NK-92 (cell line): ENCODE data around the gene ADAR.
"Not testable (repeated sequence)": the region's sequence is repeated elsewhere in the genome, so short reads cannot be mapped to it uniquely, and the experiment has no call there.

Experiments used
- DNase-seq: peaks from one replicate; lab custom pipeline; 2025; ENCODE audit not compliant: unreplicated experiment; lab: John Stamatoyannopoulos, UW

The ADAR gene, protein sequence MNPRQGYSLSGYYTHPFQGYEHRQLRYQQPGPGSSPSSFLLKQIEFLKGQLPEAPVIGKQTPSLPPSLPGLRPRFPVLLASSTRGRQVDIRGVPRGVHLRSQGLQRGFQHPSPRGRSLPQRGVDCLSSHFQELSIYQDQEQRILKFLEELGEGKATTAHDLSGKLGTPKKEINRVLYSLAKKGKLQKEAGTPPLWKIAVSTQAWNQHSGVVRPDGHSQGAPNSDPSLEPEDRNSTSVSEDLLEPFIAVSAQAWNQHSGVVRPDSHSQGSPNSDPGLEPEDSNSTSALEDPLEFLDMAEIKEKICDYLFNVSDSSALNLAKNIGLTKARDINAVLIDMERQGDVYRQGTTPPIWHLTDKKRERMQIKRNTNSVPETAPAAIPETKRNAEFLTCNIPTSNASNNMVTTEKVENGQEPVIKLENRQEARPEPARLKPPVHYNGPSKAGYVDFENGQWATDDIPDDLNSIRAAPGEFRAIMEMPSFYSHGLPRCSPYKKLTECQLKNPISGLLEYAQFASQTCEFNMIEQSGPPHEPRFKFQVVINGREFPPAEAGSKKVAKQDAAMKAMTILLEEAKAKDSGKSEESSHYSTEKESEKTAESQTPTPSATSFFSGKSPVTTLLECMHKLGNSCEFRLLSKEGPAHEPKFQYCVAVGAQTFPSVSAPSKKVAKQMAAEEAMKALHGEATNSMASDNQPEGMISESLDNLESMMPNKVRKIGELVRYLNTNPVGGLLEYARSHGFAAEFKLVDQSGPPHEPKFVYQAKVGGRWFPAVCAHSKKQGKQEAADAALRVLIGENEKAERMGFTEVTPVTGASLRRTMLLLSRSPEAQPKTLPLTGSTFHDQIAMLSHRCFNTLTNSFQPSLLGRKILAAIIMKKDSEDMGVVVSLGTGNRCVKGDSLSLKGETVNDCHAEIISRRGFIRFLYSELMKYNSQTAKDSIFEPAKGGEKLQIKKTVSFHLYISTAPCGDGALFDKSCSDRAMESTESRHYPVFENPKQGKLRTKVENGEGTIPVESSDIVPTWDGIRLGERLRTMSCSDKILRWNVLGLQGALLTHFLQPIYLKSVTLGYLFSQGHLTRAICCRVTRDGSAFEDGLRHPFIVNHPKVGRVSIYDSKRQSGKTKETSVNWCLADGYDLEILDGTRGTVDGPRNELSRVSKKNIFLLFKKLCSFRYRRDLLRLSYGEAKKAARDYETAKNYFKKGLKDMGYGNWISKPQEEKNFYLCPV

DNA sequence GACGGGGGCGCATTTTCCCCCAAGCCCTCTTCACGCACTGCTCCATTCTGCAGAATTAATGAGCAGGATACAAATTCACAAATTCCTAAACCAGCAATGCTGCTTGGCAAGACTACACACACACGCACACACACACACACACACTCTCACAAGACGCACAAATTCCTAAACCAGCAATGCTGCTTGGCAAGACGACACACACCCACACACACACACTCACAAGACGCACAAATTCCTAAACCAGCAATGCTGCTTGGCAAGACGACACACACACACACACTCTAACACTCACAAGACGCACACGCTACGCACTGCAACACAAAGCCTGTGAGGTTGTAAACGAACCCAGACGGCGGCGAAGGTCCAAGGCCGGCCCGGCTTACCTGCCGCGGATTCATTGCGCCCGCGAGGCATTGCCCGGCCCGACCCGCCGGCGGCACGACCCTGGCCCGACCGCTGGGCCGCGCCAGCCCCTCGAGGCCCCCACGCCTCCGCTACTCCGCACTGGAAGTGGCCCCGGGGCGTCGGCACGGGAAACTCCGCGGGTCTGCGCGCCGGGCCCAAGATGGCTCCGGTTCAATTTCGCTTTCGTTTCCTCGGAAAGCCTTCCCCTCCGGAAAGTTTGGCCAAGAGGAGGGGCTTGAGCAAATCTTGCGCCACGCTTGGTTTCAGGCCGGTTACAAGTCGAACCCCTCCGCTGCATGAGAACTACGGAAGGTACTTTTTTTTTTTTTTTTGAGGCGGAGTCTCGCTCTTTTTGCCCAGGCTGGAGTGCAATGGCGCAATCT, at the start of gene ADAR:
TSS of gene ADAR (minus strand) at position 578 of the 788 bp plus-strand sequence. CDS start at position 398, 180 bp downstream.
- peak; percentile 29 for DNase-seq

DNA sequence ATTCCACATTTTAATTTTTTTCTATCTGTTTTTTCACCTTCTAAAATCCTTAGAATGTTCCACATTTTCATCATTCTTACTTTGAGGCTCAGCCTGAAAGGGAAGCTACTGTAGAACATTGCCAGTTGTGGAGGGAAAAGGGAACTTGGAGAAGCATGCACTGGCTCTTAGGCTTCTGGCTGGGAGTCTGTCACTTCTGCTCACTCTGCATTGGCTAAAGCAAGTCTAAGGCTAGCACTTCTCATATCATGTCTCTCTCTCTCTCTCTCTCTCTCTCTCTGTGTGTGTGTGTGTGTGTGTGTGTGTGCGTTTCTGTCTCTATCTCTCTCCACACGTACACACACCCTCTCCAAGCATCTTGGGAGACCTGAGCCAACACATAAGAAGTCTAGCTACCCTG, 49.6 kb upstream of the ADAR start:
- no peak for DNase-seq

DNA sequence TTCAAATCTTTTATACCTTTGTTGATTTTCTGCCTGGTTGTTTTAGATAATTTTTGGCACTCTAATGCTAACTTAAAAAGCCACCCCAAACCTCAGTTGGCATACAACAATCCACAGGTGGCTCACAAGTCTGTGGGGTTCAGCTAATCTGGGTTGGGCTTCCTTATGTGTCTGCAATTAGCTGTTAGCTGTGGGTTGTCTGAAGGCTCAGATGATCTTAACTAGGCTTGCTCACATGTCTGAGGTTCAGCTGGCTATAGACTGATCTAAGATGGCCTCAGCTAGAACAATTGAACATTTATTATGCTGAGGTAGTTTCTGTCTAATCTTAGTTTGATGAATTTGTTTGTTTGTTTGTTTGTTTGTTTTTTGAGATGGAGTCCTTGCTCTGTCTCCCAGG, 44.9 kb upstream of the ADAR start:
- no peak for DNase-seq

DNA sequence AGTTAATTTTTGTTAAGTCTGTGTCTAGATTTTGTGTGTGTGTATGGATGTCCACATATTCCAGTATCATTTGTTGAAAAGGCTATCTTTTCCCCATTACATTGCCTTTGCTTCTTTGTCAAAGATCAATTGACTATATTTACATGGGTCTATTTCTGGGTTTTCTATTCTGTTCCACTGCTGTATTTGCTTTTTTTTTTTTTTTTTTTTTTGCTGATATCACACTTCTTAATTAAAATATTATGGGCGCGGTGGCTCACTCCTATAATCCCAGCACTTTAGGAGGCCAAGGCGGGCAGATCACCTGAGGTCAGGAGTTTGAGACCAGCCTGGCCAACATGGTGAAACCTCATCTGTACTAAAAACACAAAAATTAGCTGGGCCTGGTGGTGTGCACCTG, 36.7 kb upstream of the ADAR start:
- not testable (repeated sequence) for DNase-seq

DNA sequence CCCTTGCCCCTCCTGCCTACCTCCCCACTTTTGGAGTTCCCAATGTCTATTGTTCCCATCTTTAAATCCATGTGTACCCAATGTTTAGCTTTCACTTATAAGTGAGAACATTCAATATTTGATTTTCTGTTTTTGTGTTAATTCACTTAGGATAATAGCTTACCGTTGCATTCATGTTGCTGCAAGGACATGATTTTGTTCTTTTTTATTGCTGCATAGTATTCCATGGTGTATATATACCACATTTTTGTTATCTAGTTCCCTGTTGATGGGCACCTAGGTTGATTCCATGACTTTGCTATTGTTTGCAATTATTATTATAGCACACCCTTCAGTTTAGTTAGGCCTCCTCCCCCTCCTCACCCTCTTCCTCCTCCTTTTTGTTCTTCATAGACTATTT, 33.5 kb upstream of the ADAR start:
- no peak for DNase-seq

DNA sequence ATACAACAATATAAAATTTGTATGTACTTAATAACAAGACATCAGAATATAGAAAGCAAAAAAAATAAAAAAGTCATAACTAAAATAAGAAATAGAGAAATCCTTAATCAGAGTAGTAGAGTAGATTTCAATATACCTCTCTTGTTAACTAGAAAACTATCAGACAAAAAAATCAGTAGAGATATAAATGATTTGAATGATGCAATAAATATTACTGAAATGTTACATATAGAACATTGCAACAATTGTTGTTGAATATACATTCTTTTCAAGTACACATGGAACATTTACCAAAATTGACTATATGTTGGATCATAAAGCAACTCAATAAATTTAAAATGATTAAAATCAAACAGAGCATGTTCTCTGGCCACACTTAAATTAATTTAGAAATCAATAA, 31.9 kb upstream of the ADAR start:
- DNase-seq, result no peak

DNA sequence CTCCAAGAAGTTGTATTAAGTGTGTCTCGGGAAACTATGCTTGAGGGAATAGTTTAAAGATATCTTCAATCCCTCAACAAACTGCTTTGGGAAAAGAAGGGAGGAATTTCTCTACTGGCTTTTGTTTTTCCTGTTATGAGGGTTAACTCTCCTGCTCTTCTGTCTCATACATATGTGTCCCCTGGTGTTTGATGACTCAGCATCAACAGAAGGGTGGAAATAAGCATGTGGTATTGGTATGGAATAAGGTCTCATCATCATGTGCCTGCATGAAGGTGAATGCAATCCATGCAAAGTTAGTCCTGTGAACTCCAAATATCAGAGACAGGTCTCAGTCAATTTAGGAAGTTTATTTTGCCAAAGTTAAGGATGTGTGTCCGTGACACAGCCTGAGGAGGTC, 27.2 kb upstream of the ADAR start:
- no peak for DNase-seq

DNA sequence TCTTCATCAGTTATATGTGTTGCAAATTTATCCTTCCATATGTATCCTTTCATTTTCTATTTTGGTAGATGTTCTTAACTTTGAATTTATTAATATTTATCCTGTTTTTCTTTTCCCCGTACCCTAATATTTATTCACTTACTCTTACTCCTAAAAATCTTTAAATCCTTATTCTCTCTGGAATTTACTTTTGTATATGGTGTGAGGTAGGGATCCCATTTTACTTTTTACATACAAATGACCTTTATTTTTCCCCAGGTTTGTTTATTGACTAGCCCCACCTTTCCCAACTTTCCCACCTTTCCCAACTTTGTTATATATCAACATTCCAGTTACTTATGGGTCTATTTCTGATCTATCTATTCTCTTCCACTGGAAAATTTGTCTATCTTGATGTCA, 21.7 kb upstream of the ADAR start:
- DNase-seq, result no peak

DNA sequence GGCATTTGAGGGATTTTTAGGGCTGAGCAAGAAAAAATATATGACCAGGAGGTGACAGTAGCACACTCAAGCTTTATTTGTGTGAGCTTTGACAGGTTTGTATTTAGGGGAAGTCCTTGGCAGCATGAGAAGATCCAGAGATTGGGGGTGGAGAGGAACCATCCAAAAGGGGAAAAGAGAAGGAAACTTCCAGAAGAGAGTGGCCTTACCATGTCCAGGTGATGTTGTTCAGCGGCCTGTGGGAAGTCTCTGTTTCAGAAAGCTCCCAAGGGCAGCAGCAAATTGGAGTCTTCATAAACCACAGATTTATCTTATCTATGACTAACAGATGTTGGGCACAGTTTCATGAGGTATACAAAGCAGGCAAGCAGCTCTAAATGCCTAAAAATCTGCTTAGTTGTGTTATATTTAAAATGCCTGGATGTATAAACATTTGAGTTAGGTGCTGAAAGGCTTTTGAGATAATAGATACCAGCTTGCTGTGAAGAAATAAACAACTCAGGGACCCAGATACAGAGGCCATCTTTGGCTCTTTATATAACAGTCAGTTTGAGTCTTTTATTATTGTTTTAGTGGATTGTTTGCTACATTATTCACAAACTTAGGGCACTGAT, 21.2 kb upstream of the ADAR start:
- DNase-seq, result no peak

DNA sequence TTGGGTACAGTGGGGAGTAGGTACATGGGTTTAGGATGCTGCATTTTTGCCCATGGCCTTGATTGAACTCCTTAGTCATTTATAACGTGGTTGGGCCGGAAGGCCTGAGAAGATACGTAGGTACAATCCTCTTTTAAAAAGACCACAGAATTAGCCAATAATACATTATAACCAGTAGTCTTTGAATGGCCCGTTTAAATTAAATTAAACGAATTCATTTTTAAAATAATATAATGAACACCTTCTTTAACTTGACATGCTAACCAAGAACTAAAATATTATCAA, 20.1 kb upstream of the ADAR start:
- DNase-seq, result no peak

DNA sequence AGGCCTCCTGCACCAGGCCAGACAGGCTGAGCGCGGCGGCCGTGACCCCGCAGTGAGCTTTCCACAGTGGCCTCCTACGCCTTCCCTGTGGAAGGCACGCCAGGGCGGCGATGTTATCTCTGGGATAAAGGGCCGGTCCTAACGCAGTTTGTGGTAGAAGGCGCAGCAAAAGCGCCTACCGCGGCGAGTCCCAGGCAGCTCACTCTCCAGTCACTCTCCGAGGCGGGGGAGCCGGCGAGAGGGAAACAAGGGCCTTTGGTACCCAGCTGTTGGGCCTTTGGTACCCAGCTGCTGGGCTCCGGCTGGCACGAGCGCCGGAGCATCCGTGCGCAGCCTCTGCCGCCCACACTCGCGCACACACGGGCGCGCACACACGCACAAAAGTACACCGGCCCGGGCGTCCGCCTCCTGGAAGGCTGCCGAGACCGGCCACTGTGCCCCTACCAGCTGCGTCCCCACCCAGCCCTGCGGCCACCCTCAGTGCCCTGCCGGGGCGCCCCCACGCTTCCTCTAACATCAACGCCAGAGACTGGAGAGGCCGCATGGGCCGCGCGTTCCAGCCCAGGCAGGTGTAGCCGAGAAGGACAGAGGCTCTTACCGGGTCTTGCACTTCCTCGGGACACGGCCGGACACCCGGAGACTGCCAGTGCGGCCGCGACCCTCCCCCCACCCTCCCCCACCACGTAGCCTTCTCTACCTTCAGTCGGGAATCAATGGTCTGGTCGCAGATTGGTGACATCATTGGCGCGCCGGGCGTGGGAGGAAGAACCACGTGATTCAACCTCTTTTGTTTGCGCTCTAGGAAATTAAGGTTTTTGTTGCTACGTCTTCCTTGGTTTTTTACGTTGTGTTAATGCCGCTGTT, 19.5 kb upstream of the ADAR start:
- DNase-seq, result no peak

DNA sequence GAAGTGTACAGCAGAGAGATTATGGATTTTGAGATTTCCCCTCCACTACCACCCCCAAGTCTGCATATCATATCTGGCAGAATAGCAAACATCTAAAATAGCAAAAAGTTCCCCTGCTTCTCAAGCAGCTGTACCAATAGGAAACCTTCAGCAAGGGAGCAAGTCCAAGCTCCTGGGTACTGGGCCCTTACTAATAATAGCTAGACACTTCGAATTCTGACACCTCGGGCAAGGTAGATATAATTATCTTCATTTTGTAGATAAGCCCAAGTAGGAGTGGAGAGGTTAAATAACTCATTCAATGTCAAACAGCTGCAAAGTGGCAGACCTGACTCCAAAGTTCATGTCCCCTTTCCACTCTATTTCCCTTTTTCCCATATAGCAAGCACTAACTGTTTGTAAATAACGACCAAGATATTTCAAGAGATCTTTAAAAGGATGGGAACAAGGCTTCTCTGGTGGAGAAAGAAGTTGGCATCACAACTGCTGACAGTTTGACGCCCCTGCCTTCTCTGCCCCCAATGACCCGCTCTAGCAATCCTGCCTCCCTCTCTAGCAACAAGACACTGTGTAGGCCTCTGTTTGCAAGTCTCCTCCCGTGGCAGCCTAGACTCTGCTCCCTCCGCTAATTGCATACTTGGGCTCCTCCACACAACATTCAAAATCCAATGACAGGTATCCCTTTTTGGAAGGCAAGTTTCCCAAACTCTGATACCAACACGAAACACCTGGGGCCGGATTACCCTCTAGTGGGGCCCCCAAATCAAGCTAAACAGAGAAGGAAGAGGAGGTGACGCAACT, 18.7 kb upstream of the ADAR start:
- DNase-seq, result no peak

DNA sequence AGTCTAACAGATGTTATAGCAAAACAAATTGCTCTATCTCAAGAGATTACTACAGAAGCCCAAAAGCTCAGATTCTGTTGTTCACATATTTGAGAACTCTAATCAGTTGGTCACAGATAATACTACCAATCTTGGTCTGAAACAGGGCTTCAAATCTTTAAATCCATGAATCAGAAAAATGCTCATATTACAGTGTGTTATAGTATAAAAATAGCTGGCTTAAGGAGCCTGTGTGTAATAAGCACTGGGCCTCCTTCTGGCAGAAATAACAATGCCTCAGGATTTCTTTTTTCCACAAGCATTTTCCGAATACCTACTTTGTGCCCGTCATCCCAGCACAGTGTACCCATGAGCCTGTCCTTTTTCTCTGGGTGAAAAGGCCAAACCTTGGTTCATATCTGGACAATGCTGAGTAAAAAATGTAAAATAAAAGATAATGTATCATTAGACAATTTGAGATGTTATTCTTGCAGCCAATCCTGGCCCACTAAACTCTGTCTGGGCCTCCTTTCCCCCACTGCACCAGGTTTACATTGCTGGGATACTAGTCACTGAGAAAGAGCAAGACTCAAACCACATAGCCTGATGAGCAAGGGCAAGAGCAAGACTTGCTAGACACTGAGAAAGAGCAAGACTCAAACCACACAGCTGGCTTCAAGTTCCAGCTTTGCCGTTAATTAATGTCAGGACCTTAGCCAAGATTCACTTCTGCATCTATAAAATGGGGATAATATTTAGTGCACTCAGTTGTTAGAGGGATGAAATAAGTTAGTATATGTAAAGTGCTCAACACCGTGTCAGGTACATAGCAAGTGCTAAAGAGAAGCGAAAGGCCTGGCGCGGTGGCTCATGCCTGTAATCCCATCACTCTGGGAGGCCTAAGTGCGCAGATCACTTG, 17.0 kb upstream of the ADAR start:
- DNase-seq, result no peak

DNA sequence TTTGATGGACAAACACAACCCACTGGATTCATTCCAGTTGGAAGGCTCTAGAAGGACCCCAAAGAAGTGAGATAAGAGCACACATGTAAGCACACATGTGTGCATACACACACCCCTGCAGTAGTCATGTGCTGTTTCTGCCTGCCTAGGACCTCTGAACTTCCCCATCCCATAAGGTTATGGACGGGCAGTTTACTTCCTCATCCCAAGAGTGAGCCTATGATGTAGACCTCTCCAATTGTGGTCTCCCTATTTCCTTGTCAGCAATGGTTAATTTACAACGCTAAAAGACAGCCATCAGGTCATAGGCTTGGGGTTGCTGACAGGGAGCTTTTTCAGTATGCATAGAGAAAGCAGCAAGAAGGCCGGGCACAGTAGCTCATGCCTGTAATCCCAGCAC, 15.4 kb upstream of the ADAR start:
- no peak for DNase-seq

DNA sequence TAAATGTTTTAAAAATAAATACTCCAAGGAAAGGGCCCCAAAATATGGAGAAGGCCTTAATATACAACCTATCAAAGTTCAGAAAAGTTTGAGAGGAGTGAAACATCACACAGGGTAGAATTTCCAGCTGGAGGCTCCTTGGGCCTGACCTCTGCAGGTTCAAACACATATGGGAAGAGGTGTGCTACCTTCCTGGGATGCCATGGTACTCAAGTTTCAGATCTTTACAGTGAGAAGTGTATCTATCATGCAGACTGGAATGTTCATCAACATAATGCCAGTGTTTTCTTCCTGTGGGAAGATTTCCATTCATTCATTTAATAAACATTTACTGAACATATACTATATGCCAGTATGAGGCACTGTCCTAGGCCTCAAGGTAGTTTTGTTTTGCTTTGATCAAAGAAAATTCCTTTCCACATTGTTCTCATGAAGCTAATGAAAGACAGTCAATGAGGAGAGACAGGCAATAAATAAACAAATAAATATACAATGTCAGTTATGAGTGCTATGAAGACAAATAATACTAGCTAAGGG, 14.6 kb upstream of the ADAR start:
- DNase-seq, result no peak

DNA sequence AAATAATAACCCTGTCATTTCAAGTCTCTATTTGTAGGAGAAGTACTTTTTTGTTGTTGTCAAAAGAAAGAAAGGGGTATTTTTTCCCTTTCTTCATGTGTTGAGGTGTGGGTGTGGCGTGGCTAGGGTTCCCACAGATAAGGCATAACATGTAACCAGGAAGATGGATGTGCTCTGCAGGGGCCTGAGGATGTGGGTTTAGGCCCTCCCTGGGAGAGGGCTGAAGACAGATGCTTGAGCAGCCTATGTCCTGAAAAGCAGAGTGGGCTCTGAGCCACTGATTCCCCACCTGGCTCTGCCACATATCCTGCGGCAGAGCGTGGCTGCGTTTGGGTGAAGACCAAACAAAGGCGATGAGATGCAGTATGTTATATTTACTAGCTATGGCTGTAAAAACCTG, 13.9 kb upstream of the ADAR start:
- no peak for DNase-seq

DNA sequence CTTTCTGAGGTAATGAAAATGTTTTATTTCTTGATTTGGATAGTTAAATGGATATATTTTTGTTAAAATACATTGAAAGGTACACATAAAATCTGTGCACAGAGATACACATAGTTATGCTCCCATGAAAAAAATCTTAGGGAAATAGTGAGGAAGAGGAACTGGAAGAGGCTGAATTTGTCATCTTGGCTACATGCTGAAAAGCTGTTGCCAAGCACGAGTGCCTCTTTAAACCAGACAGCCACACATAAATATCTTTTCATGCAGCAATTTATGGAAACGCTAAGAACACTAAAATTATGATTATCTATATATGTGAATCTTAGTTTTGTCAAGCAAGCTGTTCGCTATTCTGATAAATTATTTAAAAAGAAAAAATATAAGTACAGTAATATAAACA, 12.8 kb upstream of the ADAR start:
- no peak for DNase-seq
